Endodermal cell (in vitro differentiated cells): ENCODE measurements around the gene TPH2. TPM values are rescaled to one million over a fixed set of nuclear protein-coding genes. Genes with fewer than 3 reads are reported as not detected.

Experiments used
- DNase-seq: peaks from one replicate; pipeline ENCODE4 v3.0.0-alpha.2; 2017
- H3K27ac ChIP-seq: 2 replicates; pipeline ENCODE4 v1.5.1; 2013; ENCODE audit warnings: mild to moderate bottlenecking, low read depth, low read length, moderate library complexity
- H3K27me3 ChIP-seq: 2 replicates; pipeline ENCODE4 v1.6.1; 2013; ENCODE audit warnings: mild to moderate bottlenecking, low read length, moderate library complexity; ENCODE audit not compliant: insufficient read depth, control insufficient read depth, poor library complexity, severe bottlenecking
- H3K36me3 ChIP-seq: 2 replicates; pipeline ENCODE4 v1.7.0; 2013; ENCODE audit warnings: mild to moderate bottlenecking, low read length, moderate library complexity; ENCODE audit not compliant: control insufficient read depth, insufficient read depth
- H3K4me1 ChIP-seq: one replicate; pipeline ENCODE4 v1.7.0; 2013; ENCODE audit warnings: low read length; ENCODE audit not compliant: control insufficient read depth, insufficient read depth
- H3K4me3 ChIP-seq: 2 replicates; pipeline ENCODE4 v1.5.1; 2013; ENCODE audit warnings: mild to moderate bottlenecking, low read length, moderate library complexity
- H3K9ac ChIP-seq: 2 replicates; pipeline ENCODE4 v1.6.1; 2013; ENCODE audit warnings: mild to moderate bottlenecking, low read length, moderate library complexity; ENCODE audit not compliant: poor library complexity, severe bottlenecking; ENCODE audit errors: extremely low read depth
- H3K9me3 ChIP-seq: 2 replicates; pipeline ENCODE4 v1.6.1; 2013; ENCODE audit warnings: mild to moderate bottlenecking, low read length, moderate library complexity; ENCODE audit not compliant: control insufficient read depth
- H3K27ac Mint-ChIP-seq: 2 replicates; pipeline ENCODE4 v1.8.0; 2020; ENCODE audit warnings: mixed read lengths
- H3K27me3 Mint-ChIP-seq: 2 replicates; pipeline ENCODE4 v1.8.0; 2021; ENCODE audit warnings: mild to moderate bottlenecking, mixed read lengths; ENCODE audit not compliant: insufficient read depth
- H3K36me3 Mint-ChIP-seq: 2 replicates; pipeline ENCODE4 v1.8.0; 2020; ENCODE audit warnings: low read depth, mixed read lengths
- H3K4me1 Mint-ChIP-seq: 2 replicates; pipeline ENCODE4 v1.8.0; 2020; ENCODE audit warnings: mixed read lengths
- H3K4me3 Mint-ChIP-seq: 2 replicates; pipeline ENCODE4 v1.8.0; 2020; ENCODE audit warnings: mild to moderate bottlenecking, moderate library complexity, mixed read lengths
- H3K9me3 Mint-ChIP-seq: 2 replicates; pipeline ENCODE4 v1.8.0; 2020; ENCODE audit warnings: mild to moderate bottlenecking, mixed read lengths
- WGBS, 2 experiments: methylation state at CpG; one replicate each; pipeline versions ENCODE4 v1.1.5 to v1.1.7; 2013; ENCODE audit warnings: missing lambda C conversion rate in 2 of 2, mixed read lengths in 1 of 2; ENCODE audit not compliant: insufficient coverage in 1 of 2, insufficient read length in 1 of 2; 5-methylcytosine and 5-hydroxymethylcytosine counted together
- total RNA-seq, 2 donors: library from RNA; stranded (reverse); fragmentation: NEBNext Ultra II Directional in 1 of 2; extraction: Animal tissue kit (Norgen Biotek cat#: 25700) in 1 of 2; gene quantifications; 2 replicates in 1 of 2; 3 replicates in 1 of 2; pipeline ENCODE4 v1.2.1, GENCODE V29; 2021
- TF ChIP-seq, protein P1 (sequence below): fragments of 200-600 bp; sonication (generic); conservative IDR thresholded peaks from 2 replicates; pipeline ENCODE4 v1.5.0; 2021; ENCODE audit warnings: antibody characterized with exemption, mild to moderate bottlenecking

Gene TPH2
- total RNA-seq, 2 donors from 2014 or later: 0.11 TPM; not detected in 1

DNA sequence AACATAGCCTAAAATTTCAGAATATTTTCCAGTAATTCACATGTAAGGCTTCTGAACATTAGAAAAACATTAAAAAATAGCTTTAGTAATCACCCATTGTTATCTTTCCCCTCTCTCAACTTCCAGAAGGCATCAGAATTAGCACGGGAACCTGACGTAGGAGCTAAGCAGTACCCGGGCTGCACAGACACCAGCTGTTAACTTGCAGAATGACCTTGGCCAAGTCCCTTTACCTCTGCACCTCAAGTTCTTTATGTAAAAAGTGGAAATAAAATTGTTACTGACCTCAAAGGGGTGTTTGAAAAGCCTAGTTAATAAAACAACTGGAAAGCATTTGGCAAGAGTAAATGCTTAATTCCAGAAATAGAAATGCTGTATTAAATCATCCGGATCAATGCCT lies 7.2 kb downstream of the TPH2 start:
- 91 to 100% methylated on average over 2 to 4 of the region's 4 CpGs for WGBS, 2 experiments
- H3K27ac Mint-ChIP-seq: no peak overlapping the region
- no peak overlapping the region for H3K4me3 ChIP-seq
- no peak overlapping the region for H3K4me3 Mint-ChIP-seq
- peaks cover 15% of the 10 kb centered on the region for H3K4me1 ChIP-seq
- H3K9ac ChIP-seq: no peak overlapping the region
- no peaks in the 10 kb centered on the region for H3K36me3 ChIP-seq
- no peaks in the 10 kb centered on the region for H3K9me3 Mint-ChIP-seq
- H3K27me3 ChIP-seq: no peaks in the 10 kb centered on the region
- H3K27me3 Mint-ChIP-seq: peaks cover 2% of the 10 kb centered on the region
- peaks cover 76% of the 10 kb centered on the region for H3K4me1 Mint-ChIP-seq
- no peak for DNase-seq
- no peaks in the 10 kb centered on the region for H3K9me3 ChIP-seq
- TF ChIP-seq, protein P1, sequence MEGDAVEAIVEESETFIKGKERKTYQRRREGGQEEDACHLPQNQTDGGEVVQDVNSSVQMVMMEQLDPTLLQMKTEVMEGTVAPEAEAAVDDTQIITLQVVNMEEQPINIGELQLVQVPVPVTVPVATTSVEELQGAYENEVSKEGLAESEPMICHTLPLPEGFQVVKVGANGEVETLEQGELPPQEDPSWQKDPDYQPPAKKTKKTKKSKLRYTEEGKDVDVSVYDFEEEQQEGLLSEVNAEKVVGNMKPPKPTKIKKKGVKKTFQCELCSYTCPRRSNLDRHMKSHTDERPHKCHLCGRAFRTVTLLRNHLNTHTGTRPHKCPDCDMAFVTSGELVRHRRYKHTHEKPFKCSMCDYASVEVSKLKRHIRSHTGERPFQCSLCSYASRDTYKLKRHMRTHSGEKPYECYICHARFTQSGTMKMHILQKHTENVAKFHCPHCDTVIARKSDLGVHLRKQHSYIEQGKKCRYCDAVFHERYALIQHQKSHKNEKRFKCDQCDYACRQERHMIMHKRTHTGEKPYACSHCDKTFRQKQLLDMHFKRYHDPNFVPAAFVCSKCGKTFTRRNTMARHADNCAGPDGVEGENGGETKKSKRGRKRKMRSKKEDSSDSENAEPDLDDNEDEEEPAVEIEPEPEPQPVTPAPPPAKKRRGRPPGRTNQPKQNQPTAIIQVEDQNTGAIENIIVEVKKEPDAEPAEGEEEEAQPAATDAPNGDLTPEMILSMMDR: no peak
- no peaks in the 10 kb centered on the region for H3K36me3 Mint-ChIP-seq
- no peak overlapping the region for H3K27ac ChIP-seq

DNA sequence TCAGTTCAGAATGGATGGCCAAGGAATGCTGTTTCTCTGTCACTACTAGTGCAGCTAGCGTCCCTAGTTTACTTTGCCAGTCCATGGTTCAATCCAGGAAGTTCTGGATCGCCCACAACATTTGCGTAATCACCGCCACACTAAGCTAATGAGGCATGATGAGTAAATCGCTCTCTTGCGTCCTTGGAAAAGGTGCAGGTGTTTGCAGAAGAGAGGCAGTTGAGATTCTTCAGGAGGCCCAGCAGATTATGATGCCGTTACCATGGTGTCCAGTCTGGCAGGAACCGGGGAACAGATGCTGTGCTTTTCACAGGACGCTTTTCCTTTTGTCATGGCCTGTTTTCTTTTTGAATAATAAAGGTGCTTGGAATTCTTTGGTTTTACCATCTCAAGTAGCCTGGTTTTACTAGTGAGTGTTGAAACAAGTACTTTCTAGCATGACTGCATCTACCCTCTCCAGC lies 9.0 kb downstream of the TPH2 start:
- DNase-seq: peak; percentile 91
- Histone ChIP-seq H3K9me3 (no peaks in the 10 kb centered on the region), H3K27me3 (no peaks in the 10 kb centered on the region), H3K9ac (no peak overlapping the region), H3K36me3 (no peaks in the 10 kb centered on the region), H3K27ac (peak overlapping the region; percentile 82), H3K4me1 (peaks cover 8% of the 10 kb centered on the region), H3K4me3 (no peak overlapping the region)
- peaks cover 63% of the 10 kb centered on the region for H3K4me1 Mint-ChIP-seq
- TF ChIP-seq, protein P1: no peak
- H3K9me3 Mint-ChIP-seq: no peaks in the 10 kb centered on the region
- H3K36me3 Mint-ChIP-seq: no peaks in the 10 kb centered on the region
- no peak overlapping the region for H3K4me3 Mint-ChIP-seq
- H3K27me3 Mint-ChIP-seq: peaks cover 9% of the 10 kb centered on the region
- WGBS, 2 experiments: 7 to 49% methylated on average over 5 to 9 of the region's 9 CpGs
- H3K27ac Mint-ChIP-seq: peak overlapping the region; percentile 85

DNA sequence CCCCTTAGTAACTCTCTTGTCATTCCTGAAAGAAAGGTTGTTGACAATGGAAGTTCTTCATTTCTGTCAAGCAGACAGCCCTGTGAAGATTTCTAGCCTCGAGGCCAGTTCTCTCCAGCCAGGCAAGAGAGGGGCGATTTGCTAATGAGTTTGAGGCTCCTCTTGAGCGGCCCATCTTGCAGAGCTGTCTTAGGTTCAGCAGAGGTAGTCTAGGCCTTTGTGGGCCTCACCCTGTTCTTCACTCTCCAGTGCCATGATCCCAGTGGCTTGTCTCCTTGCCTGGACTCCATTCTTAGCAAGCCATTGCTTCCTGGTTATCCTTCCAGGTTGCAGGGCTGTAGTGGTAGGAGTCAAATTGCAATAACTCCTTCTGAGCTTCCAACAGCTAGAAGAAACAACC lies 9.7 kb downstream of the TPH2 start:
- no peaks in the 10 kb centered on the region for H3K27me3 ChIP-seq
- Mint-ChIP-seq H3K4me3 (no peak overlapping the region), H3K4me1 (peaks cover 63% of the 10 kb centered on the region), H3K27ac (peak overlapping the region; percentile 31), H3K9me3 (no peaks in the 10 kb centered on the region), H3K36me3 (no peaks in the 10 kb centered on the region), H3K27me3 (peaks cover 9% of the 10 kb centered on the region)
- H3K27ac ChIP-seq: peak overlapping the region; percentile 82
- H3K9ac ChIP-seq: no peak overlapping the region
- no peaks in the 10 kb centered on the region for H3K36me3 ChIP-seq
- TF ChIP-seq, protein P1: no peak
- no peaks in the 10 kb centered on the region for H3K9me3 ChIP-seq
- H3K4me1 ChIP-seq: peaks cover 6% of the 10 kb centered on the region
- H3K4me3 ChIP-seq: no peak overlapping the region
- 18 to 39% methylated on average over 3 of the region's 3 CpGs for WGBS, 2 experiments
- peak; percentile 74 for DNase-seq
